Muscle of arm (tissue), 12 donors: Measurements from ENCODE around the gene FAM53B. TPM values are rescaled to one million over a fixed set of nuclear protein-coding genes. Genes with fewer than 3 reads are reported as not detected.

ENCODE experiments used
- DNase-seq: peaks from one replicate; pipeline ENCODE4 v3.0.0-alpha.2; 2013
- polyA plus RNA-seq, 12 donors: library from polyadenylated mRNA; unstranded; fragments of 120-200 nt; gene quantifications; one replicate each; pipeline ENCODE4 v1.2.1, GENCODE V29; 2013; ENCODE audit not compliant: insufficient read length in 12 of 12

FAM53B gene
- polyA plus RNA-seq, 12 donors = 18.3 to 30.3 (median 21.7) TPM; not detected in 1

GRCh38 chr10:124743191-124744101 lies 732 bp downstream of the FAM53B start:
- DNase-seq = no peak

- DNase-seq = no peak
Observed at GRCh38 chr10:124742413-124743190, 1.6 kb downstream of the FAM53B start.

GRCh38 chr10:124741922-124742412 lies 2.2 kb downstream of the FAM53B start:
- DNase-seq = no peak

- DNase-seq = peak; percentile 91
Observed at GRCh38 chr10:124741281-124741921, 2.8 kb downstream of the FAM53B start.

- peak; percentile 87 for DNase-seq
Observed at GRCh38 chr10:124740369-124741280, 3.6 kb downstream of the FAM53B start.

GRCh38 chr10:124739986-124740368 lies 4.2 kb downstream of the FAM53B start:
- DNase-seq = peak; percentile 86

GRCh38 chr10:124739119-124739921 lies 4.9 kb downstream of the FAM53B start:
- no peak for DNase-seq

GRCh38 chr10:124738441-124738840 lies 5.7 kb downstream of the FAM53B start:
- no peak for DNase-seq

- no peak for DNase-seq
Observed at GRCh38 chr10:124737708-124738107, 6.5 kb downstream of the FAM53B start.

GRCh38 chr10:124737221-124737620 lies 7.0 kb downstream of the FAM53B start:
- DNase-seq = no peak

- no peak for DNase-seq
Observed at GRCh38 chr10:124736491-124737136, 7.6 kb downstream of the FAM53B start.

GRCh38 chr10:124735491-124736286 lies 8.5 kb downstream of the FAM53B start:
- DNase-seq = no peak

- no peak for DNase-seq
Observed at GRCh38 chr10:124734311-124735166, 9.6 kb downstream of the FAM53B start.

GRCh38 chr10:124733571-124734245 lies 10.5 kb downstream of the FAM53B start:
- no peak for DNase-seq

GRCh38 chr10:124732931-124733570 lies 11.1 kb downstream of the FAM53B start:
- DNase-seq = no peak

- DNase-seq = no peak
Observed at GRCh38 chr10:124731551-124731950, 12.6 kb downstream of the FAM53B start.

- no peak for DNase-seq
Observed at GRCh38 chr10:124730790-124731189, 13.4 kb downstream of the FAM53B start.
